Vagina (tissue), 2 donors: ENCODE results near the gene SRGAP3. TPM values are rescaled to one million over a fixed set of nuclear protein-coding genes. Genes with fewer than 3 reads are reported as not detected.

Experiments used
- DNase-seq, 2 donors: peaks; one replicate each; pipeline ENCODE4 v3.0.0-alpha.2; 2017; ENCODE audit errors: extremely low spot score in 2 of 2
- H3K27ac ChIP-seq: fragments of 200-600 bp; sonication (generic); one replicate; pipeline ENCODE4 v1.5.1; 2019
- H3K27me3 ChIP-seq: fragments of 200-600 bp; sonication (generic); one replicate; pipeline ENCODE4 v1.5.1; 2019
- H3K36me3 ChIP-seq, 2 donors: fragments of 200-600 bp; sonication (generic); one replicate each; pipeline ENCODE4 v1.5.1; 2017 to 2019
- H3K4me1 ChIP-seq: fragments of 200-600 bp; sonication (generic); one replicate; pipeline ENCODE4 v1.5.1; 2019
- H3K4me3 ChIP-seq, 2 donors: fragments of 200-600 bp; sonication (generic); 1 replicate in 1 of 2; 2 replicates in 1 of 2; pipeline ENCODE4 v1.5.1; 2016 to 2019
- H3K9me3 ChIP-seq: fragments of 200-600 bp; sonication (generic); one replicate; pipeline ENCODE4 v1.5.1; 2019
- CTCF ChIP-seq, 3 experiments: fragments of 450-650 bp in 2 of 3; fragments of 200-600 bp in 1 of 3; sonication (generic) in 1 of 3; IDR thresholded peaks; one replicate each; pipeline ENCODE4 v1.5.1; 2017 to 2019; ENCODE audit warnings: antibody characterized with exemption in 3 of 3, mild to moderate bottlenecking in 2 of 3, moderate library complexity in 2 of 3
- POLR2A ChIP-seq, 2 donors: fragments of 450-650 bp; IDR thresholded peaks; one replicate each; pipeline ENCODE4 v1.6.1; 2017; ENCODE audit warnings: antibody characterized with exemption in 2 of 2, mild to moderate bottlenecking in 2 of 2, moderate library complexity in 2 of 2
- POLR2AphosphoS5 ChIP-seq, 2 donors: sonication (generic); formaldehyde crosslinking; IDR thresholded peaks; one replicate each; pipeline ENCODE4 v1.9.0; 2017; ENCODE audit warnings: antibody characterized with exemption in 2 of 2, mild to moderate bottlenecking in 2 of 2, low read depth in 1 of 2; ENCODE audit not compliant: insufficient read depth in 1 of 2
- intact Hi-C: fragments of 100-400 bp; cut with DNase I; formaldehyde crosslinking; loops from one replicate; pipeline ENCODE4 v1.15.1; 2023
- total RNA-seq: library from RNA; depleted of rRNA; stranded (reverse); fragments of >200 nt; gene quantifications from one replicate; pipeline ENCODE4 v1.2.3, GENCODE V29; 2016

The SRGAP3 gene
- total RNA-seq, 1 donor from 2014 or later = 20.6 TPM

- Histone ChIP-seq H3K36me3 (no peaks in the 10 kb centered on the region), H3K27ac (no peak overlapping the region), H3K4me3 (no peak overlapping the region), H3K9me3 (no peaks in the 10 kb centered on the region), H3K27me3 (no peaks in the 10 kb centered on the region), H3K4me1 (no peaks in the 10 kb centered on the region)
- TF ChIP-seq POLR2A (IDR thresholded peaks at IDR 0.05) (no peak), POLR2AphosphoS5 (IDR thresholded peaks at IDR 0.05; ENCODE audit: insufficient read depth in 1 of 2, low read depth in 1 of 2) (no peak), CTCF (IDR thresholded peaks at IDR 0.05) (no peak)
- no peak for DNase-seq
- intact Hi-C loops = loop anchor here (5.0 kb wide), 1 partner anchor 1148 kb away; no protein-coding TSS in a partner anchor
Observed at GRCh38 chr3:9209777-9210176, 39.7 kb downstream of the SRGAP3 start.

GRCh38 chr3:9208605-9209152, 40.8 kb downstream of the SRGAP3 start:
- intact Hi-C loops = no loop called here
- Histone ChIP-seq H3K27me3 (no peaks in the 10 kb centered on the region), H3K9me3 (no peaks in the 10 kb centered on the region), H3K36me3 (no peaks in the 10 kb centered on the region), H3K27ac (no peak overlapping the region), H3K4me3 (no peak overlapping the region), H3K4me1 (no peaks in the 10 kb centered on the region)
- no peak for DNase-seq
- no peak for TF ChIP-seq POLR2A (IDR thresholded peaks at IDR 0.05)

GRCh38 chr3:9207116-9207763, 42.2 kb downstream of the SRGAP3 start:
- H3K36me3 ChIP-seq = no peaks in the 10 kb centered on the region

GRCh38 chr3:9206287-9206686, 43.2 kb downstream of the SRGAP3 start:
- intact Hi-C loops = no loop called here
- no peaks in the 10 kb centered on the region for H3K36me3 ChIP-seq
- no peaks in the 10 kb centered on the region for H3K4me1 ChIP-seq
- no peaks in the 10 kb centered on the region for H3K27me3 ChIP-seq
- no peak overlapping the region for H3K4me3 ChIP-seq
- no peak overlapping the region for H3K27ac ChIP-seq
- no peaks in the 10 kb centered on the region for H3K9me3 ChIP-seq
- TF ChIP-seq POLR2A (IDR thresholded peaks at IDR 0.05) (no peak), CTCF (IDR thresholded peaks at IDR 0.05) (no peak), POLR2AphosphoS5 (IDR thresholded peaks at IDR 0.05; ENCODE audit: insufficient read depth in 1 of 2, low read depth in 1 of 2) (no peak)
- DNase-seq = no peak

More at GRCh38 chr3:9207116-9207763, 42.2 kb downstream of the SRGAP3 start:
- no peak overlapping the region for H3K4me3 ChIP-seq
- no peaks in the 10 kb centered on the region for H3K27me3 ChIP-seq
- no peaks in the 10 kb centered on the region for H3K4me1 ChIP-seq
- no peak for TF ChIP-seq POLR2A (IDR thresholded peaks at IDR 0.05)
- no peak for TF ChIP-seq POLR2AphosphoS5 (IDR thresholded peaks at IDR 0.05; ENCODE audit: insufficient read depth in 1 of 2, low read depth in 1 of 2)
- no peak for TF ChIP-seq CTCF (IDR thresholded peaks at IDR 0.05)
- DNase-seq = no peak
- intact Hi-C loops = no loop called here
- H3K9me3 ChIP-seq = no peaks in the 10 kb centered on the region
- H3K27ac ChIP-seq = no peak overlapping the region

- DNase-seq = no peak
- H3K4me3 ChIP-seq = no peak overlapping the region
- intact Hi-C loops = no loop called here
Observed at GRCh38 chr3:9205345-9206143, 43.9 kb downstream of the SRGAP3 start.

More at GRCh38 chr3:9205345-9206143, 43.9 kb downstream of the SRGAP3 start:
- Histone ChIP-seq H3K27me3 (no peaks in the 10 kb centered on the region), H3K27ac (no peak overlapping the region), H3K36me3 (no peaks in the 10 kb centered on the region), H3K9me3 (no peaks in the 10 kb centered on the region), H3K4me1 (no peaks in the 10 kb centered on the region)
- no peak for TF ChIP-seq POLR2AphosphoS5 (IDR thresholded peaks at IDR 0.05; ENCODE audit: insufficient read depth in 1 of 2, low read depth in 1 of 2)
- TF ChIP-seq CTCF (IDR thresholded peaks at IDR 0.05) = no peak
- no peak for TF ChIP-seq POLR2A (IDR thresholded peaks at IDR 0.05)
